IPS-NIHi7 (cell line): ENCODE results near the gene FSD2.
"Not testable (repeated sequence)": the region's sequence is repeated elsewhere in the genome, so short reads cannot be mapped to it uniquely, and the experiment has no call there.

Experiments
- DNase-seq: peaks from one replicate; pipeline ENCODE4 v3.0.0; 2012; ENCODE audit warnings: mixed read lengths; ENCODE audit errors: extremely low spot score

The FSD2 gene

GRCh38 chr15:82739086-82739485 lies 66.8 kb downstream of the FSD2 start:
- DNase-seq = no peak

GRCh38 chr15:82737975-82738374 lies 67.9 kb downstream of the FSD2 start:
- no peak for DNase-seq

- DNase-seq = no peak
Observed at GRCh38 chr15:82731527-82731926, 74.3 kb downstream of the FSD2 start.

GRCh38 chr15:82730022-82730530 lies 75.8 kb downstream of the FSD2 start:
- DNase-seq = no peak

GRCh38 chr15:82726816-82727215 lies 79.1 kb downstream of the FSD2 start:
- no peak for DNase-seq

- DNase-seq = no peak
Observed at GRCh38 chr15:82715003-82715402, 90.9 kb downstream of the FSD2 start.

- DNase-seq = no peak
Observed at GRCh38 chr15:82714016-82714415, 91.9 kb downstream of the FSD2 start.

GRCh38 chr15:82712036-82712435 lies 93.8 kb downstream of the FSD2 start:
- no peak for DNase-seq

- no peak for DNase-seq
Observed at GRCh38 chr15:82710926-82711490, 94.9 kb downstream of the FSD2 start.

- DNase-seq = peak; percentile 45
Observed at GRCh38 chr15:82710208-82710555, 95.7 kb downstream of the FSD2 start.

- DNase-seq = peak; percentile 96
Observed at GRCh38 chr15:82709421-82710207, 96.3 kb downstream of the FSD2 start, which contains the start of gene AP3B2. Gene AP3B2 (minus strand): TSS chr15:82709875. CDS start chr15:82709706, 169 bp downstream.

GRCh38 chr15:82709081-82709420 lies 96.8 kb downstream of the FSD2 start:
- peak; percentile 74 for DNase-seq

- DNase-seq = not testable (repeated sequence)
Observed at GRCh38 chr15:82705856-82706255, 100.0 kb downstream of the FSD2 start.
